SK-N-SH treated with all-trans-retinoic acid at 6 μM for 48 hours (cell line): ENCODE data around the gene PHIP.
A peak's percentile ranks its signal among the peaks of the same experiment; 100 is the strongest.

Source experiments
- ATAC-seq: fragments of 200-7000 bp; cut with Tn5 transposase; 3 replicates; pipeline ENCODE4 v1.9.1; 2020; ENCODE audit warnings: mild to moderate bottlenecking, moderate library complexity
- ARNTL ChIP-seq: fragments of 450-650 bp; formaldehyde crosslinking; IDR thresholded peaks from 2 replicates; pipeline ENCODE4 v1.5.0; 2020; ENCODE audit warnings: low read depth, mild to moderate bottlenecking, moderate library complexity, borderline replicate concordance
- CSDC2 ChIP-seq: fragments of 250-450 bp; sonication (Bioruptor Pico); IDR thresholded peaks from 2 replicates; pipeline ENCODE4 v1.5.0; 2020; ENCODE audit warnings: mild to moderate bottlenecking, moderate library complexity
- ESRRG ChIP-seq: fragments of 250-450 bp; sonication (Bioruptor Pico); IDR thresholded peaks from 2 replicates; pipeline ENCODE4 v1.6.1; 2021; ENCODE audit warnings: mild to moderate bottlenecking
- GLIS3 ChIP-seq: fragments of 250-450 bp; sonication (Bioruptor Pico); IDR thresholded peaks from 2 replicates; pipeline ENCODE4 v1.5.0; 2020; ENCODE audit warnings: mild to moderate bottlenecking, moderate library complexity
- OSR1 ChIP-seq: fragments of 250-450 bp; sonication (Bioruptor Pico); IDR thresholded peaks from 2 replicates; pipeline ENCODE4 v1.8.0; 2022; ENCODE audit warnings: moderate library complexity, mild to moderate bottlenecking, inconsistent platforms
- RARB ChIP-seq: fragments of 250-450 bp; sonication (Bioruptor Pico); IDR thresholded peaks from 2 replicates; pipeline ENCODE4 v1.8.0; 2021; ENCODE audit warnings: mild to moderate bottlenecking, moderate library complexity
- SNAI2 ChIP-seq: fragments of 250-450 bp; sonication (Bioruptor Pico); IDR thresholded peaks from 2 replicates; pipeline ENCODE4 v1.5.0; 2020; ENCODE audit warnings: mild to moderate bottlenecking, moderate library complexity
- TCF4 ChIP-seq: fragments of 250-450 bp; sonication (Bioruptor Pico); IDR thresholded peaks from 2 replicates; pipeline ENCODE4 v1.8.0; 2021; ENCODE audit warnings: mild to moderate bottlenecking, moderate library complexity, borderline replicate concordance
- TOX ChIP-seq: fragments of 250-450 bp; sonication (Bioruptor Pico); IDR thresholded peaks from 2 replicates; pipeline ENCODE4 v1.8.0; 2021; ENCODE audit warnings: mild to moderate bottlenecking, moderate library complexity, borderline replicate concordance
- ZC3H10 ChIP-seq: fragments of 250-450 bp; sonication (Bioruptor Pico); IDR thresholded peaks from 2 replicates; pipeline ENCODE4 v1.5.1; 2021; ENCODE audit warnings: mild to moderate bottlenecking, moderate library complexity
- ZFP3 ChIP-seq: fragments of 250-450 bp; sonication (Bioruptor Pico); IDR thresholded peaks from 2 replicates; pipeline ENCODE4 v1.5.0; 2020; ENCODE audit warnings: mild to moderate bottlenecking, moderate library complexity
- ZNF565 ChIP-seq: fragments of 450-650 bp; formaldehyde crosslinking; conservative IDR thresholded peaks from 2 replicates; pipeline ENCODE4 v1.5.0; 2020; ENCODE audit warnings: low read depth, mild to moderate bottlenecking, moderate library complexity
- ZNF8 ChIP-seq: fragments of 450-650 bp; formaldehyde crosslinking; IDR thresholded peaks from 2 replicates; pipeline ENCODE4 v1.5.0; 2020; ENCODE audit warnings: mild to moderate bottlenecking, moderate library complexity
- TF ChIP-seq, protein P1 (sequence below): fragments of 250-450 bp; sonication (Bioruptor Pico); IDR thresholded peaks from 2 replicates; pipeline ENCODE4 v1.5.0; 2020; ENCODE audit warnings: mild to moderate bottlenecking, moderate library complexity
- TF ChIP-seq, protein P2 (sequence below): fragments of 250-450 bp; sonication (Bioruptor Pico); IDR thresholded peaks from 2 replicates; pipeline ENCODE4 v1.5.1; 2020; ENCODE audit warnings: low read depth, mild to moderate bottlenecking, moderate library complexity
- TF ChIP-seq, protein P3 (sequence below): fragments of 250-450 bp; sonication (Bioruptor Pico); IDR thresholded peaks from 2 replicates; pipeline ENCODE4 v1.8.0; 2020; ENCODE audit warnings: mild to moderate bottlenecking, moderate library complexity, borderline replicate concordance
- TF ChIP-seq, protein P4 (sequence below): fragments of 250-450 bp; sonication (Bioruptor Pico); IDR thresholded peaks from 2 replicates; pipeline ENCODE4 v1.5.1; 2021; ENCODE audit warnings: mild to moderate bottlenecking, moderate library complexity
- TF ChIP-seq, protein P5 (sequence below): fragments of 250-450 bp; sonication (Bioruptor Pico); IDR thresholded peaks from 2 replicates; pipeline ENCODE4 v1.8.0; 2021; ENCODE audit warnings: low read depth, mild to moderate bottlenecking, moderate library complexity, borderline replicate concordance

Gene PHIP

DNA sequence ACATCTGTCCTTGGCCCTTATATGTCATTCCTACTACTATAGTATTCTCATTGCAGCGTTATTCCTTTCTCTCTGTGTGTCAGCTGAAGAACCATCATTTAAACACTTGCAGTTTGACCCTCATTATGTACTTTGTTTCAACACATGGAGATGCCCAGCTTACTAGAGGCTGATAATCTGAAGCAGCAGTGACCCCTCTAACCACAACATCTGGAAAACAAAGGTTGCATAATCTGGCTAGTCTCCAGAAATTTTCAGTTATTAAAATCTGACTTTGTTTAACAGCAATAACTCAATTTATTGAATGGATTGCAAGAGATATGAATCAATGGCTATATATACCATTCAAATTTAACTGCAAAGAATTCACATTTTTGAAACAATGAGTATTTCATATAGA, 6.6 kb upstream of the PHIP start:
- no peak for ATAC-seq
- TF ChIP-seq, protein P1, sequence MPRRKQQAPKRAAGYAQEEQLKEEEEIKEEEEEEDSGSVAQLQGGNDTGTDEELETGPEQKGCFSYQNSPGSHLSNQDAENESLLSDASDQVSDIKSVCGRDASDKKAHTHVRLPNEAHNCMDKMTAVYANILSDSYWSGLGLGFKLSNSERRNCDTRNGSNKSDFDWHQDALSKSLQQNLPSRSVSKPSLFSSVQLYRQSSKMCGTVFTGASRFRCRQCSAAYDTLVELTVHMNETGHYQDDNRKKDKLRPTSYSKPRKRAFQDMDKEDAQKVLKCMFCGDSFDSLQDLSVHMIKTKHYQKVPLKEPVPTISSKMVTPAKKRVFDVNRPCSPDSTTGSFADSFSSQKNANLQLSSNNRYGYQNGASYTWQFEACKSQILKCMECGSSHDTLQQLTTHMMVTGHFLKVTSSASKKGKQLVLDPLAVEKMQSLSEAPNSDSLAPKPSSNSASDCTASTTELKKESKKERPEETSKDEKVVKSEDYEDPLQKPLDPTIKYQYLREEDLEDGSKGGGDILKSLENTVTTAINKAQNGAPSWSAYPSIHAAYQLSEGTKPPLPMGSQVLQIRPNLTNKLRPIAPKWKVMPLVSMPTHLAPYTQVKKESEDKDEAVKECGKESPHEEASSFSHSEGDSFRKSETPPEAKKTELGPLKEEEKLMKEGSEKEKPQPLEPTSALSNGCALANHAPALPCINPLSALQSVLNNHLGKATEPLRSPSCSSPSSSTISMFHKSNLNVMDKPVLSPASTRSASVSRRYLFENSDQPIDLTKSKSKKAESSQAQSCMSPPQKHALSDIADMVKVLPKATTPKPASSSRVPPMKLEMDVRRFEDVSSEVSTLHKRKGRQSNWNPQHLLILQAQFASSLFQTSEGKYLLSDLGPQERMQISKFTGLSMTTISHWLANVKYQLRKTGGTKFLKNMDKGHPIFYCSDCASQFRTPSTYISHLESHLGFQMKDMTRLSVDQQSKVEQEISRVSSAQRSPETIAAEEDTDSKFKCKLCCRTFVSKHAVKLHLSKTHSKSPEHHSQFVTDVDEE, result no peak
- 0 out of 2 replicates have a peak, but pooled peaks have one; percentile 25 for TF ChIP-seq TCF4 (CRISPR knock-in tag)
- no peak for TF ChIP-seq ZNF565 (CRISPR knock-in tag)
- no peak for TF ChIP-seq ZC3H10 (CRISPR knock-in tag)
- TF ChIP-seq, protein P2, sequence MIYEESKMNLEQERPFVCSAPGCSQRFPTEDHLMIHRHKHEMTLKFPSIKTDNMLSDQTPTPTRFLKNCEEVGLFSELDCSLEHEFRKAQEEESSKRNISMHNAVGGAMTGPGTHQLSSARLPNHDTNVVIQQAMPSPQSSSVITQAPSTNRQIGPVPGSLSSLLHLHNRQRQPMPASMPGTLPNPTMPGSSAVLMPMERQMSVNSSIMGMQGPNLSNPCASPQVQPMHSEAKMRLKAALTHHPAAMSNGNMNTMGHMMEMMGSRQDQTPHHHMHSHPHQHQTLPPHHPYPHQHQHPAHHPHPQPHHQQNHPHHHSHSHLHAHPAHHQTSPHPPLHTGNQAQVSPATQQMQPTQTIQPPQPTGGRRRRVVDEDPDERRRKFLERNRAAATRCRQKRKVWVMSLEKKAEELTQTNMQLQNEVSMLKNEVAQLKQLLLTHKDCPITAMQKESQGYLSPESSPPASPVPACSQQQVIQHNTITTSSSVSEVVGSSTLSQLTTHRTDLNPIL (CRISPR knock-in tag), result no peak

DNA sequence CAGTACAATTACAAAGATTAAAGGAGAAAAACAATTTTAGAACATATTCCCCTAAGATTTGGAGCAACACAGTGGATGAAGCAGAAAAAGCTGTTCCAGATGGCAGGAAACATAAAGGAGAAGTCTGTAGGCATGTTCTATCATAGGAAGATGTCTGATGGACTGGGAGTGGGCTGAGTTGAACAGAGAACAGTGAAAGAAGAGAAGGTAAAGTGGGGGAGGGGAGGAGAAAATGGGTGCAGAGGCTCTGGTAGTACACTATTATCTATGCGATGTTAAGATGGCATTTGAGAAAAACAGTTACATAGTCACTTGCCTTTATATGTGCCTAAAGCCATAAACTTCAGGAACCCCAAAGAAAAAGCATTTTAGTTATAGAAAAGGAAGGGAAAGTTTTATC, 4.2 kb upstream of the PHIP start:
- no peak for TF ChIP-seq ZNF8 (CRISPR knock-in tag)
- TF ChIP-seq, protein P3, sequence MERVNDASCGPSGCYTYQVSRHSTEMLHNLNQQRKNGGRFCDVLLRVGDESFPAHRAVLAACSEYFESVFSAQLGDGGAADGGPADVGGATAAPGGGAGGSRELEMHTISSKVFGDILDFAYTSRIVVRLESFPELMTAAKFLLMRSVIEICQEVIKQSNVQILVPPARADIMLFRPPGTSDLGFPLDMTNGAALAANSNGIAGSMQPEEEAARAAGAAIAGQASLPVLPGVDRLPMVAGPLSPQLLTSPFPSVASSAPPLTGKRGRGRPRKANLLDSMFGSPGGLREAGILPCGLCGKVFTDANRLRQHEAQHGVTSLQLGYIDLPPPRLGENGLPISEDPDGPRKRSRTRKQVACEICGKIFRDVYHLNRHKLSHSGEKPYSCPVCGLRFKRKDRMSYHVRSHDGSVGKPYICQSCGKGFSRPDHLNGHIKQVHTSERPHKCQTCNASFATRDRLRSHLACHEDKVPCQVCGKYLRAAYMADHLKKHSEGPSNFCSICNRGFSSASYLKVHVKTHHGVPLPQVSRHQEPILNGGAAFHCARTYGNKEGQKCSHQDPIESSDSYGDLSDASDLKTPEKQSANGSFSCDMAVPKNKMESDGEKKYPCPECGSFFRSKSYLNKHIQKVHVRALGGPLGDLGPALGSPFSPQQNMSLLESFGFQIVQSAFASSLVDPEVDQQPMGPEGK (CRISPR knock-in tag), result no peak
- no peak for TF ChIP-seq ESRRG (CRISPR knock-in tag)
- no peak for TF ChIP-seq ARNTL (CRISPR knock-in tag)
- TF ChIP-seq, protein P4, sequence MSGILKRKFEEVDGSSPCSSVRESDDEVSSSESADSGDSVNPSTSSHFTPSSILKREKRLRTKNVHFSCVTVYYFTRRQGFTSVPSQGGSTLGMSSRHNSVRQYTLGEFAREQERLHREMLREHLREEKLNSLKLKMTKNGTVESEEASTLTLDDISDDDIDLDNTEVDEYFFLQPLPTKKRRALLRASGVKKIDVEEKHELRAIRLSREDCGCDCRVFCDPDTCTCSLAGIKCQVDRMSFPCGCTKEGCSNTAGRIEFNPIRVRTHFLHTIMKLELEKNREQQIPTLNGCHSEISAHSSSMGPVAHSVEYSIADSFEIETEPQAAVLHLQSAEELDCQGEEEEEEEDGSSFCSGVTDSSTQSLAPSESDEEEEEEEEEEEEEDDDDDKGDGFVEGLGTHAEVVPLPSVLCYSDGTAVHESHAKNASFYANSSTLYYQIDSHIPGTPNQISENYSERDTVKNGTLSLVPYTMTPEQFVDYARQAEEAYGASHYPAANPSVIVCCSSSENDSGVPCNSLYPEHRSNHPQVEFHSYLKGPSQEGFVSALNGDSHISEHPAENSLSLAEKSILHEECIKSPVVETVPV (CRISPR knock-in tag), result no peak
- no peak for TF ChIP-seq RARB
- TF ChIP-seq TCF4 (CRISPR knock-in tag), result no peak
- TF ChIP-seq CSDC2 (CRISPR knock-in tag), result no peak
- TF ChIP-seq, protein P2 (CRISPR knock-in tag), result no peak
- TF ChIP-seq, protein P1, result no peak
- no peak for TF ChIP-seq SNAI2 (CRISPR knock-in tag)
- TF ChIP-seq TOX (CRISPR knock-in tag), result no peak
- no peak for TF ChIP-seq ZC3H10 (CRISPR knock-in tag)
- TF ChIP-seq GLIS3 (CRISPR knock-in tag), result no peak
- no peak for TF ChIP-seq ZFP3 (CRISPR knock-in tag)
- TF ChIP-seq, protein P5, sequence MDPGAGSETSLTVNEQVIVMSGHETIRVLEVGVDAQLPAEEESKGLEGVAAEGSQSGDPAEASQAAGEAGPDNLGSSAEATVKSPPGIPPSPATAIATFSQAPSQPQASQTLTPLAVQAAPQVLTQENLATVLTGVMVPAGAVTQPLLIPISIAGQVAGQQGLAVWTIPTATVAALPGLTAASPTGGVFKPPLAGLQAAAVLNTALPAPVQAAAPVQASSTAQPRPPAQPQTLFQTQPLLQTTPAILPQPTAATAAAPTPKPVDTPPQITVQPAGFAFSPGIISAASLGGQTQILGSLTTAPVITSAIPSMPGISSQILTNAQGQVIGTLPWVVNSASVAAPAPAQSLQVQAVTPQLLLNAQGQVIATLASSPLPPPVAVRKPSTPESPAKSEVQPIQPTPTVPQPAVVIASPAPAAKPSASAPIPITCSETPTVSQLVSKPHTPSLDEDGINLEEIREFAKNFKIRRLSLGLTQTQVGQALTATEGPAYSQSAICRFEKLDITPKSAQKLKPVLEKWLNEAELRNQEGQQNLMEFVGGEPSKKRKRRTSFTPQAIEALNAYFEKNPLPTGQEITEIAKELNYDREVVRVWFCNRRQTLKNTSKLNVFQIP, result no peak
- TF ChIP-seq OSR1 (CRISPR knock-in tag), result no peak
- ATAC-seq, result no peak
